RCC 7860 (cell line): ENCODE results near the gene C3orf62.

Source experiments
- DNase-seq: peaks from one replicate; pipeline ENCODE4 v3.0.0-alpha.2; 2015; ENCODE audit warnings: low spot score
- FAIRE-seq: peaks from 2 replicates; lab custom pipeline; 2012; peaks lifted over from hg19 to GRCh38; lab: Jason Lieb, UNC

Gene C3orf62

DNA sequence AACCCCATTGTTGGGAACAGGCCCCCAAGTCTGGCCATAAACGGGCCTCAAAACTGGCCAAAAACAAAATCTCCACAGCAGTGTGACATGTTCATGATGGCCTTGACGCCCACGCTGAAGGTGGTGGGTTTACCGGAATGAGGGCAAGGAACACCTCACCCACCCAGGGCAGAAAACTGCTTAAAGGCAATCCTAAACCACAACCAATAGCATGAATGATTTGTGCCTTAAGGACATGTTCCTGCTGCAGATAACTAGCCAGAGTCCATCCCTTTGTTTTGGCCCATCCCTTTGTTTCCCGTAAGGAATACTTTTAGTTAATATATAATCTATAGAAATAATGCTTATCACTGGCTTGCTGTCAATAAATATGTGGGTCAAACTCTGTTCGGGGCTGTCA lies 57.9 kb downstream of the C3orf62 start:
- no peak for DNase-seq
- no peak for FAIRE-seq
